ENCODE data around the gene VRK2.

- no peak for TF ChIP-seq CTCF (IDR thresholded peaks at IDR 0.05)
- TF ChIP-seq POLR2AphosphoS5 (IDR thresholded peaks at IDR 0.05) = no peak
- TF ChIP-seq EP300 (IDR thresholded peaks at IDR 0.05) = no peak
- TF ChIP-seq POLR2A (IDR thresholded peaks at IDR 0.05) = no peak
These were observed 91.9 kb downstream of the VRK2 start for GRCh38 chr2:58138396-58139030.
